NK-92 (cell line): Measurements from ENCODE around the gene SLC15A5.

Experiments
- DNase-seq: peaks from one replicate; lab custom pipeline; 2025; ENCODE audit not compliant: unreplicated experiment; lab: John Stamatoyannopoulos, UW

The SLC15A5 gene

GRCh38 chr12:16277585-16277984 lies at the start of gene SLC15A5:
TSS of gene SLC15A5 (minus strand) at chr12:16277685. CDS start at chr12:16277685, 0 bp downstream.
- DNase-seq: no peak

GRCh38 chr12:16325426-16325825 lies 47.9 kb upstream of the SLC15A5 start:
- DNase-seq: no peak

- DNase-seq: no peak
These were observed 47.3 kb upstream of the SLC15A5 start for GRCh38 chr12:16324772-16325171.

GRCh38 chr12:16324272-16324671 lies 46.8 kb upstream of the SLC15A5 start:
- DNase-seq: no peak

GRCh38 chr12:16323638-16324037 lies 46.2 kb upstream of the SLC15A5 start:
- DNase-seq: no peak

- no peak for DNase-seq
These were observed 45.5 kb upstream of the SLC15A5 start for GRCh38 chr12:16323010-16323409.

- no peak for DNase-seq
These were observed 33.4 kb upstream of the SLC15A5 start for GRCh38 chr12:16310934-16311333.

GRCh38 chr12:16307856-16308475 lies 30.5 kb upstream of the SLC15A5 start:
- DNase-seq: no peak

- no peak for DNase-seq
These were observed 26.5 kb upstream of the SLC15A5 start for GRCh38 chr12:16303939-16304338.

GRCh38 chr12:16300736-16301135 lies 23.3 kb upstream of the SLC15A5 start:
- DNase-seq: no peak

- DNase-seq: no peak
These were observed 22.6 kb upstream of the SLC15A5 start for GRCh38 chr12:16300122-16300521.

GRCh38 chr12:16299403-16299802 lies 21.9 kb upstream of the SLC15A5 start:
- no peak for DNase-seq

- DNase-seq: no peak
These were observed 20.0 kb upstream of the SLC15A5 start for GRCh38 chr12:16297521-16297920.

- no peak for DNase-seq
These were observed 17.0 kb upstream of the SLC15A5 start for GRCh38 chr12:16294376-16294956.

- DNase-seq: no peak
These were observed 13.5 kb upstream of the SLC15A5 start for GRCh38 chr12:16291032-16291431.

GRCh38 chr12:16285586-16285985 lies 8.1 kb upstream of the SLC15A5 start:
- DNase-seq: no peak

GRCh38 chr12:16282978-16283377 lies 5.5 kb upstream of the SLC15A5 start:
- DNase-seq: no peak

- no peak for DNase-seq
These were observed 4.6 kb upstream of the SLC15A5 start for GRCh38 chr12:16282081-16282480.

- DNase-seq: no peak
These were observed 3.7 kb upstream of the SLC15A5 start for GRCh38 chr12:16281157-16281556.

- DNase-seq: no peak
These were observed 5.3 kb downstream of the SLC15A5 start for GRCh38 chr12:16272222-16272621.

GRCh38 chr12:16271062-16271461 lies 6.4 kb downstream of the SLC15A5 start:
- DNase-seq: no peak

GRCh38 chr12:16269946-16270345 lies 7.5 kb downstream of the SLC15A5 start:
- no peak for DNase-seq

- DNase-seq: no peak
These were observed 11.4 kb downstream of the SLC15A5 start for GRCh38 chr12:16266085-16266484.
